GM19467 (cell line): Measurements from ENCODE around the gene RNF11.

Source experiments
- ATAC-seq: cut with Tn5 transposase; IDR thresholded peaks from one replicate; pipeline ENCODE4 v1.9.1; 2021; ENCODE audit warnings: mild to moderate bottlenecking, moderate library complexity; ENCODE audit not compliant: unreplicated experiment

The RNF11 gene

DNA sequence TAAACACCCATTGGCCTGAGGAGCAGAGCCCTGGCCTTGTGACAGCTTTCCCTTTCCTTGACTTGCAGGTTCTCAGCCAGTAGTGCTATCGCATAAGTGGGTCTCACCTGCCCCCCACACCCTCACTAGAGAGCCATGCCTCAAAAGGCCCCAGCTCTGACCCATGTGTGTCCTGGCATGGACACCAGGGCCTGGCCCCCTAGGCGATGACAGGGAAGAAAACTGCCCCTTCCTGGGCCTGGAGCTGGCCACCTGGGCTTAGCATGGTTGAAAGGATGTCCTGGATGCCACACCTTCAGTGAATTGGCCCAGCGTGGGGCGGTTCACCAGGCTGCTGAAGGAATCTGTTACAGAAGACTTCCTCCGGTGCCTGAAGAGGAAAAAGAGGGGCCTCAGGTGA, 75.8 kb downstream of the RNF11 start:
- ATAC-seq: no peak

GRCh38 chr1:51312718-51313117, 76.6 kb downstream of the RNF11 start:
- no peak for ATAC-seq

GRCh38 chr1:51313268-51313852, 77.3 kb downstream of the RNF11 start:
- ATAC-seq: no peak

GRCh38 chr1:51313961-51314777, 78.1 kb downstream of the RNF11 start:
- no peak for ATAC-seq

GRCh38 chr1:51314974-51315373, 78.9 kb downstream of the RNF11 start:
- no peak for ATAC-seq

- ATAC-seq: no peak
Measured at GRCh38 chr1:51316113-51316845, 80.2 kb downstream of the RNF11 start.

DNA sequence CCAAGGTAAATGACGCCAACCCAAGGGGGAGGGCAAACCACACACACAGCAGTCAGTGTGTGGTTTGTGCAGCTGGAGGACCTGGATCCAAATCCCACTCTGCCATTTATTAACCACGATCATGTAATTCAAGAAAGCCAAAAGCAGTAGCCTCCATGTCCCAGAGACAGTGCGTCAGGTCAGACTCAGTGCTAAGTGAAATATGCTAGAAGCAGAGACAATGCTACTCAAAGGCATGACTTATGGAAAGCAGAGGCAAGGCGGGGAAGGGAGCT, 80.7 kb downstream of the RNF11 start:
- ATAC-seq: no peak

DNA sequence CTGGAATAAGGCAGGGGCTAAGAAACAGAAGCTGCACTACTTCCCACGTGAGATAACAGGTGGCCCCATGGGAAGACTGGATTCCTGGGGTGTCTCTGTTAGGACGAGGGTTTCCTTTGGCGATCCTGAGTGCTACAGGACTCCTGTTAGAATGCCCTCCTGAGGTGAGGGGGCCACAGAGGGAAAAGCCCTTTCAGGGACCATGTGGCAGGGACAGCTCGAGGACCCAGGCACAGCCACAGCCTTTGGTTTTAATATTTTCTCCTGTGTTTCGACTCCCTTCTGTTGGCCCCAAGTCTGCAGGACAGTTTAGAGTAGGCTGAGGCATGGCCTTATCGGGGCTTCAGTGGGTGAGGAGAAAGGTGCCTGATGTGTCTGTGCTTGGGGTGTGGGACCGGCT, 81.7 kb downstream of the RNF11 start:
- ATAC-seq: no peak

GRCh38 chr1:51320967-51321923, 85.2 kb downstream of the RNF11 start:
- no peak for ATAC-seq

DNA sequence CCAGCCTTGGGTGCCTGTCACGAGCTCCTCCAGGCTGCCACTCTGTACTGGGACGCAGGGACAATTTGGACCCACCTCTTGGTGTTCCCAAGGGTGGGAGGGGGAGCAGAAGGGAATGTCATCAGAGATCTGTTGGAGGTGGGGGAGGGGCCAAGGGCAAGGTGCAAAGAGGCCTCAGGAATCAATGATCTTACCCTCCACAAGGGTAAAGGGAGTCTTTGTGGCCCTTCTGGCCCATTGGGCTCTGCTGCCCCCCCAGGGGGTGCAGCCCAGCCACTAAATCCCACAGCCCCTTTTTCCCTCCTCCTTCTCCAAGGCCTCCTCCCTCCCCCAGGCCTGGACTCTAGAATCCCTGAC, 85.8 kb downstream of the RNF11 start:
- ATAC-seq: no peak

DNA sequence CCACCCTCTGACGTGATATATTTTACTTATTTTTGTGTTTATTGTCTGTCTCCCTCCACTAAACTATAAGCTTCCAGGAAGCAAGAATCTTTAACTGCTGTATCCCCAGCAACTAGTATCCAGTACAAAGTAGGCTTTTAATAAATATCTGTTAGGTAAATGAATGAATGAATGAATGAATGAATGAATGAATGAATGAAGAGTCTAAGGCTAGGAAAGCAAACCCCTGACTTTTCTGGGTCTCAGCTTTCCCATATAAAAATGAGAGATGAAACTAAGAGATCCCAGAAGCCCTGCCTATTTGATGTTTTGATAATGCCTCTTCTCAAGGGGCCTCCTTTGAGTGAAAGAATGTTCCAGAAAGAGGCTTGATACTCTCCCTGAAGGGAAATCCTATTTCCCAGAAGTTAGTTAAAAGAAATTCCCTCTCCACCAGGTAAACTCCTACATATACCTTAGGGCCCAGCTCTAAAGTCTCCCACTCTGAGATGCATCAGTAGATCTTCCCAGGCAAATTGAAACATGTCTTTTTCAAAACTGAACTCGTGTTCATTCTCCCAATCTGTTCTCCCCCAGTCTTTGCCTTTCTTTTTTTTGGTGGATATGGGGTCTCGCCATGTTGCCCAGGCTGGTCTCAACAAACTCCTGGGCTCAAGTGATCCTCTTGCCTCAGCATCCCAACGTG, 86.5 kb downstream of the RNF11 start:
- no peak for ATAC-seq
